ENCODE results near the gene DNAJC30. TPM values are rescaled to one million over a fixed set of nuclear protein-coding genes. Genes with fewer than 3 reads are reported as not detected.

The DNAJC30 gene
- total RNA-seq, 4 donors from 2014 or later: 2.3 to 9.3 (median 5.3) TPM

GRCh38 chr7:73704640-73705550 lies 21.6 kb upstream of the DNAJC30 start:
- no peaks in the 10 kb centered on the region for H3K27me3 ChIP-seq
- TF ChIP-seq EP300 (IDR thresholded peaks at IDR 0.05) (no peak), POLR2AphosphoS5 (IDR thresholded peaks at IDR 0.05) (no peak), CTCF (IDR thresholded peaks at IDR 0.05) (no peak), POLR2A (IDR thresholded peaks at IDR 0.05) (no peak)
- no peaks in the 10 kb centered on the region for H3K9me3 ChIP-seq
- no peak for ATAC-seq
- peaks cover 0 to 74% of the 10 kb centered on the region in 2 donors for H3K36me3 ChIP-seq
- H3K27ac ChIP-seq: no peak overlapping the region
- peaks cover 0 to 22% (median 7%) of the 10 kb centered on the region in 3 donors for H3K4me1 ChIP-seq
- H3K4me3 ChIP-seq: no peak overlapping the region
- 85 to 97% methylated on average over 4 to 7 of the region's 23 CpGs for WGBS, 2 donors (ENCODE audit: low coverage in 1 of 2)

DNA sequence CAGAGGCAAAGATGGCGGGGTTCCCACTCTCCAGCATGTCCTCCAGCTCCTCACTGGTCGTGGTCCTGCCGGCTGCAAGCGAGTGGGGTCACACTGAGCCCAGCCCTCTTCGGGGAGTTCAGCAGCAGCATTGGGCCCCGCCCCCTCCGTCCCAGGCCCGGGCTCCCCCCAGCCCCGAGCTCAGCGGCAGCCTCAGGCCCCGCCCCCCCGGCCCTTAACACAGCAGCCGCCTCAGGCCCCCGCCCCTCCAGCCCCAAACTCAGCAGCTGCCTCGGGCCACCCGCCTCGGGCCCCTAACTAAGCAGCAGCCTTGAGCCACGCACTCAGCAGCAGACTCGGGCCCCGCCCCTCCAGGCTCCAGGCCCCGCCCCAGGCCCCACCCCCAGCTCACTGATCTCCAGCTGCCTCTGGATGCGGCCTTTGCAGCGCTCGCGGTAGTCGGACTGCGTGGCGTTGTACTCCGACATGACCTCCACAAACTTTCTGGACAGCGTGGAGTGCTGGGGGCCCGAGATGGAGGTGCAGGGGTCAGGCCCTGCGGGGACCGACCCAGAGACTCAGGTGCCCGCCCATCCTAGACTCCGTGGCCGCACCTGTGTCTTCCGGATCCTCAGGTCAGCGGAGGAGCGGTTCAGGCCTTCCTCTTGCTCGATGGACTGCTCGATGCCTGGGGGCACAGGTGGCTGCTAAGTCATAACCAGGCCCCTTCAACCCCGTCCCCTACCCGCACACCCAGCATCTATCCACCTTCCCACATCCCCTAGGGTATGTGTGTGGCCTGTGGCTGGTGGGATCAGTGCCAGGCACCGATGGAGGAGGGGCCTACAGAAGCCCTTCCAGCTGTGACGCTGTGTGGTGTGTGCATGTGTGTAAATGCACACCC lies 20.7 kb upstream of the DNAJC30 start:
- Histone ChIP-seq H3K4me3 (peak overlapping the region in 1 of 2 donors; percentile 43), H3K4me1 (peaks cover 0 to 22% (median 7%) of the 10 kb centered on the region in 3 donors), H3K27ac (no peak overlapping the region), H3K27me3 (no peaks in the 10 kb centered on the region), H3K36me3 (peaks cover 0 to 83% of the 10 kb centered on the region in 2 donors), H3K9me3 (no peaks in the 10 kb centered on the region)
- no peak for TF ChIP-seq EP300 (IDR thresholded peaks at IDR 0.05)
- no peak for TF ChIP-seq POLR2A (IDR thresholded peaks at IDR 0.05)
- TF ChIP-seq POLR2AphosphoS5 (IDR thresholded peaks at IDR 0.05): no peak
- no peak for TF ChIP-seq CTCF (IDR thresholded peaks at IDR 0.05)
- WGBS, 2 donors (ENCODE audit: low coverage in 1 of 2): 0 to 33% methylated on average over 1 to 2 of the region's 45 CpGs
- ATAC-seq: peak; percentile 69

GRCh38 chr7:73703225-73703624 lies 20.0 kb upstream of the DNAJC30 start:
- TF ChIP-seq EP300 (IDR thresholded peaks at IDR 0.05) (no peak), POLR2AphosphoS5 (IDR thresholded peaks at IDR 0.05) (no peak), CTCF (IDR thresholded peaks at IDR 0.05) (no peak), POLR2A (IDR thresholded peaks at IDR 0.05) (no peak)
- H3K4me1 ChIP-seq: peaks cover 0 to 22% (median 7%) of the 10 kb centered on the region in 3 donors
- peak overlapping the region in 1 of 2 donors; percentile 43 for H3K4me3 ChIP-seq
- H3K27ac ChIP-seq: no peak overlapping the region
- 65 to 80% methylated on average over 2 to 5 of the region's 13 CpGs for WGBS, 2 donors (ENCODE audit: low coverage in 1 of 2)
- ATAC-seq: no peak
- no peaks in the 10 kb centered on the region for H3K9me3 ChIP-seq
- H3K27me3 ChIP-seq: no peaks in the 10 kb centered on the region
- H3K36me3 ChIP-seq: peaks cover 0 to 84% of the 10 kb centered on the region in 2 donors

DNA sequence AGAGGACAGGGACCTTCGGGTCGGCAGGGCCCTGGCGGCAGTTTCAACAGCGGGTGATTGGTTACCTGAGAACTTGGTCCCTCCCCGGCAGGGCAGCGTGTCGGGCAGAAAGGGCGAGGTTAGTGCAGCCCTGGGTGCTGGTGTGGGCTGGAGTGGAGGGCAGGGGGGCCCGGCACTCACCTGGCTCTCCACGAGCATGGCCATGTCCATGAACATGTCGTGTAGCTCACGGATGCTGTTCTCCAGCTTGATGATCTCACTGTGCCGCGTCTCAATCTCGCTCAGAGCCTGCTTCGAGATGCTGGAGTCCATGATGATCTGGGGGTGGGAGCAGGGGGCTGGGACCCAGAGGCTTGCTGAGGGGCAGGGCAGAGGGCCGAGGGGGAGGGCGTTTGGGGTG lies 19.4 kb upstream of the DNAJC30 start:
- WGBS, 2 donors (ENCODE audit: low coverage in 1 of 2): no CpG with 5 or more reads among the region's 18 CpGs

GRCh38 chr7:73702226-73702625 lies 19.0 kb upstream of the DNAJC30 start:
- Histone ChIP-seq H3K27ac (no peak overlapping the region), H3K36me3 (peaks cover 0 to 87% of the 10 kb centered on the region in 2 donors), H3K4me3 (no peak overlapping the region), H3K4me1 (peaks cover 0 to 22% (median 7%) of the 10 kb centered on the region in 3 donors), H3K27me3 (no peaks in the 10 kb centered on the region), H3K9me3 (no peaks in the 10 kb centered on the region)
- no peak for ATAC-seq
- TF ChIP-seq POLR2A (IDR thresholded peaks at IDR 0.05) (no peak), EP300 (IDR thresholded peaks at IDR 0.05) (no peak), POLR2AphosphoS5 (IDR thresholded peaks at IDR 0.05) (no peak), CTCF (IDR thresholded peaks at IDR 0.05) (no peak)
- 80% methylated on average over 1 of the region's 8 CpGs; no CpG with 5 or more reads in 1 of the 2 donors for WGBS, 2 donors (ENCODE audit: low coverage in 1 of 2)

More for the DNA sequence above, 19.4 kb upstream of the DNAJC30 start:
- ATAC-seq: no peak
- H3K4me3 ChIP-seq: no peak overlapping the region
- peaks cover 0 to 87% of the 10 kb centered on the region in 2 donors for H3K36me3 ChIP-seq
- H3K27ac ChIP-seq: no peak overlapping the region
- no peak for TF ChIP-seq POLR2AphosphoS5 (IDR thresholded peaks at IDR 0.05)
- TF ChIP-seq POLR2A (IDR thresholded peaks at IDR 0.05): no peak
- H3K27me3 ChIP-seq: no peaks in the 10 kb centered on the region
- H3K4me1 ChIP-seq: peaks cover 0 to 22% (median 7%) of the 10 kb centered on the region in 3 donors
- no peaks in the 10 kb centered on the region for H3K9me3 ChIP-seq
